ENCODE results near the gene RFLNA. TPM values are rescaled to one million over a fixed set of nuclear protein-coding genes. Genes with fewer than 3 reads are reported as not detected.

RFLNA gene
- total and polyA plus RNA-seq, 2 of the 13 experiments (the other 11 are each of a cell fraction or from before 2014, with no cell fraction given): not detected

DNA sequence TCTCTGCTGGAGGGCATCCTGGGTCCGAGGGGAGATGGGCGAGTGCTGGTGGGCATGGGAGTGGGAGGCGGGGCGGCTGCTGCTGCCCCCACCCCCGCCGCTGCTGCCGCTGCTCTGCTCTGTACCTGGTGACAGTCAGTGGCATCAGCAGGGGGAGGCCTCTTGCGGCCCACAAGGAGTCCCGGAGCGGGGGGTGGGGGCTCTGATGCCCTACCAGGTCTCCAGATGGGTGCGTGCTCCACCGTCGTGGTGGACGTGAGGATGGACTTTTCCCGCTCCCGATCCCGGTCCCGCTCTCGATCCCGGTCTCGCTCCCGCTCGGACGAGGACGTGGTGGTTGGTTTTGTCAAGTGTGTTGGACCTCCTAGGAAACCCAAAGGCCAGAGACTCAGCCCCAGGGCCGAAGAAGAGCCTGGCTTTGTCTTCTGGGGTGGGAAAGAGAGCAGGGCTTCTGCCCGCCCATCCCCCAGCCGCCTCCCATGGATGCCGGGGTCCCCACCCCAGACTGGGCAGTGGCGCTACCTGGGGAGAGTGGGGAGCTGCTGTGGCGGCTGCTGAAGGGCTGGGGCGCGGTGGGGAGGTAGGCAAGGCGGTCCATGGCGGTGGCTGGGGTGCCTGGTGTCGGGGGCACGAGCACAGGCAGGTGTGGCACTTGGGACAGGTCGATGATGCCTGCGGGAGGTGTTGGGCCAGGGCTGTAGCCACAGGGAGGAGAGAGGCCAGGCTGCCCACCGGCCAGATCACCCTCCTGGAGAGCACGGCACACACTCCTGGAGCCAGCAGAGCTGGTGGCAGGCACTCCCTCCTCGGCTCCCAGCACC is 45.4 kb downstream of the RFLNA start:
- in situ Hi-C loops (cut with HindIII; ENCODE audit: extremely low pct_ligation_motif_present, low pct_unique_long_range_greater_than_20kb) (no loop called here), intact Hi-C loops (cut with micrococcal nuclease; ENCODE audit: unreplicated experiment) (no loop called here)
- Histone ChIP-seq H3K36me3 (replicated peaks in 1 of 2; ENCODE audit: control insufficient read depth in 1 of 2, insufficient read depth in 2 of 2, low read length in 2 of 2) (peaks cover 17 to 51% of the 10 kb centered on the region in 2 experiments; a peak in 4 of 5 replicates), H3K9ac (ENCODE audit: insufficient read depth, low read depth, low read length) (no peak overlapping the region), H3K27ac (ENCODE audit: extremely low read length, insufficient read depth, low read length) (no peak overlapping the region), H3K4me2 (ENCODE audit: low read depth, low read length) (no peak overlapping the region), H3K4me3 (replicated peaks in 1 of 3; ENCODE audit: insufficient read depth in 1 of 3, low read depth in 2 of 3, low read length in 3 of 3) (no peak overlapping the region), H3K27me3 (ENCODE audit: control insufficient read depth in 1 of 2, insufficient read depth in 2 of 2, low read length in 2 of 2) (no peaks in the 10 kb centered on the region), H2AFZ (ENCODE audit: low read length) (no peak overlapping the region), H3K79me2 (ENCODE audit: insufficient read depth, low read length) (no peaks in the 10 kb centered on the region), H4K20me1 (ENCODE audit: insufficient read depth, low read length) (no peaks in the 10 kb centered on the region), H3K9me3 (ENCODE audit: low read length) (no peaks in the 10 kb centered on the region), H3K4me1 (ENCODE audit: insufficient read depth, low read length) (no peaks in the 10 kb centered on the region)
- TF ChIP-seq, protein P1, sequence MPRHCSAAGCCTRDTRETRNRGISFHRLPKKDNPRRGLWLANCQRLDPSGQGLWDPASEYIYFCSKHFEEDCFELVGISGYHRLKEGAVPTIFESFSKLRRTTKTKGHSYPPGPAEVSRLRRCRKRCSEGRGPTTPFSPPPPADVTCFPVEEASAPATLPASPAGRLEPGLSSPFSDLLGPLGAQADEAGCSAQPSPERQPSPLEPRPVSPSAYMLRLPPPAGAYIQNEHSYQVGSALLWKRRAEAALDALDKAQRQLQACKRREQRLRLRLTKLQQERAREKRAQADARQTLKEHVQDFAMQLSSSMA (CRISPR knock-in tag; IDR thresholded peaks at IDR 0.05): no peak
- peak; percentile 60 for TF ChIP-seq AGO2 (optimal IDR thresholded peaks at IDR 0.05; ENCODE audit: low read depth, low read length)
- over 99% methylated on average over 24 of the region's 42 CpGs for WGBS (ENCODE audit: low lambda C conversion rate)
- DNase-seq (ENCODE audit: low spot score) (no peak), FAIRE-seq (no peak), ATAC-seq (no peak)
- no TSS peak for BruUV-seq (replicated peaks)
- CTCF ChIA-PET (ENCODE audit: low intra/inter-chr PET ratio, low total read pairs): no interaction called here
- POLR2A ChIA-PET: no interaction called here

DNA sequence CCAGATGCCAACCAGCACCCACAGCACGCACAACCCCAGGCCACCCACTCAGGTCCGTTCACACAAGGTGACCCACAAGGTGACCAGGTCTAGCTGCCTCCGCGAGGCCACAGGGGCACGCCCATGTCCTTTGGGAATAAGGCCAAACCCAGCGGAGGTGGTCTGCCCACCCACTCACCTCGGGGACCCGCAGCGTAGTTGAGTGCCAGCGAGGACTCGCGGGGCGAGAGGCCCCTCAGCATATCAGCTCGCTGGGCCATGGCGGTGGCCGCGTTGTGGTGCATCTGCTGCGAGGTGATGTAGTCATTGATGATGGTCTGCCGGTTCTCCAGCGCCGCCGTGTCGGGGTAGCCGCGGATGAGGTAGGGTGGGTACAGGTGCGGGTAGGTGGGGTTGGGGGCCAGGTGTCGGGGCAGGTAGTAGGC is 46.8 kb downstream of the RFLNA start:
- no TSS peak for BruUV-seq (replicated peaks)
- ChIA-PET CTCF (ENCODE audit: low intra/inter-chr PET ratio, low total read pairs) (no interaction called here), POLR2A (no interaction called here)
- 96% methylated on average over 19 of the region's 27 CpGs for WGBS (ENCODE audit: low lambda C conversion rate)
- H2AFZ ChIP-seq (ENCODE audit: low read length): no peak overlapping the region
- FAIRE-seq: no peak
- H4K20me1 ChIP-seq (ENCODE audit: insufficient read depth, low read length): no peaks in the 10 kb centered on the region
- no peak overlapping the region for H3K27ac ChIP-seq (ENCODE audit: extremely low read length, insufficient read depth, low read length)
- no peaks in the 10 kb centered on the region for H3K27me3 ChIP-seq (ENCODE audit: control insufficient read depth in 1 of 2, insufficient read depth in 2 of 2, low read length in 2 of 2)
- no peak for DNase-seq (ENCODE audit: low spot score)
- peaks cover 19 to 50% of the 10 kb centered on the region in 2 experiments; a peak in 4 of 5 replicates for H3K36me3 ChIP-seq (replicated peaks in 1 of 2; ENCODE audit: control insufficient read depth in 1 of 2, insufficient read depth in 2 of 2, low read length in 2 of 2)
- no peak overlapping the region for H3K9ac ChIP-seq (ENCODE audit: insufficient read depth, low read depth, low read length)
- no peaks in the 10 kb centered on the region for H3K4me1 ChIP-seq (ENCODE audit: insufficient read depth, low read length)
- no peaks in the 10 kb centered on the region for H3K79me2 ChIP-seq (ENCODE audit: insufficient read depth, low read length)
- H3K4me2 ChIP-seq (ENCODE audit: low read depth, low read length): no peak overlapping the region
- no peak for ATAC-seq
- no peaks in the 10 kb centered on the region for H3K9me3 ChIP-seq (ENCODE audit: low read length)
- no peak overlapping the region for H3K4me3 ChIP-seq (replicated peaks in 1 of 3; ENCODE audit: insufficient read depth in 1 of 3, low read depth in 2 of 3, low read length in 3 of 3)
- intact Hi-C loops (cut with micrococcal nuclease; ENCODE audit: unreplicated experiment): no loop called here
- in situ Hi-C loops (cut with HindIII; ENCODE audit: extremely low pct_ligation_motif_present, low pct_unique_long_range_greater_than_20kb): no loop called here
- TF ChIP-seq ATF7 (IDR thresholded peaks at IDR 0.05): no peak
- TF ChIP-seq ATF7 (CRISPR knock-in tag; IDR thresholded peaks at IDR 0.05): no peak
- no peak for TF ChIP-seq RXRB (CRISPR knock-in tag; IDR thresholded peaks at IDR 0.05; ENCODE audit: borderline replicate concordance)
- no peak for TF ChIP-seq PRDM4 (CRISPR knock-in tag; IDR thresholded peaks at IDR 0.05; ENCODE audit: borderline replicate concordance)
- TF ChIP-seq, protein P2, sequence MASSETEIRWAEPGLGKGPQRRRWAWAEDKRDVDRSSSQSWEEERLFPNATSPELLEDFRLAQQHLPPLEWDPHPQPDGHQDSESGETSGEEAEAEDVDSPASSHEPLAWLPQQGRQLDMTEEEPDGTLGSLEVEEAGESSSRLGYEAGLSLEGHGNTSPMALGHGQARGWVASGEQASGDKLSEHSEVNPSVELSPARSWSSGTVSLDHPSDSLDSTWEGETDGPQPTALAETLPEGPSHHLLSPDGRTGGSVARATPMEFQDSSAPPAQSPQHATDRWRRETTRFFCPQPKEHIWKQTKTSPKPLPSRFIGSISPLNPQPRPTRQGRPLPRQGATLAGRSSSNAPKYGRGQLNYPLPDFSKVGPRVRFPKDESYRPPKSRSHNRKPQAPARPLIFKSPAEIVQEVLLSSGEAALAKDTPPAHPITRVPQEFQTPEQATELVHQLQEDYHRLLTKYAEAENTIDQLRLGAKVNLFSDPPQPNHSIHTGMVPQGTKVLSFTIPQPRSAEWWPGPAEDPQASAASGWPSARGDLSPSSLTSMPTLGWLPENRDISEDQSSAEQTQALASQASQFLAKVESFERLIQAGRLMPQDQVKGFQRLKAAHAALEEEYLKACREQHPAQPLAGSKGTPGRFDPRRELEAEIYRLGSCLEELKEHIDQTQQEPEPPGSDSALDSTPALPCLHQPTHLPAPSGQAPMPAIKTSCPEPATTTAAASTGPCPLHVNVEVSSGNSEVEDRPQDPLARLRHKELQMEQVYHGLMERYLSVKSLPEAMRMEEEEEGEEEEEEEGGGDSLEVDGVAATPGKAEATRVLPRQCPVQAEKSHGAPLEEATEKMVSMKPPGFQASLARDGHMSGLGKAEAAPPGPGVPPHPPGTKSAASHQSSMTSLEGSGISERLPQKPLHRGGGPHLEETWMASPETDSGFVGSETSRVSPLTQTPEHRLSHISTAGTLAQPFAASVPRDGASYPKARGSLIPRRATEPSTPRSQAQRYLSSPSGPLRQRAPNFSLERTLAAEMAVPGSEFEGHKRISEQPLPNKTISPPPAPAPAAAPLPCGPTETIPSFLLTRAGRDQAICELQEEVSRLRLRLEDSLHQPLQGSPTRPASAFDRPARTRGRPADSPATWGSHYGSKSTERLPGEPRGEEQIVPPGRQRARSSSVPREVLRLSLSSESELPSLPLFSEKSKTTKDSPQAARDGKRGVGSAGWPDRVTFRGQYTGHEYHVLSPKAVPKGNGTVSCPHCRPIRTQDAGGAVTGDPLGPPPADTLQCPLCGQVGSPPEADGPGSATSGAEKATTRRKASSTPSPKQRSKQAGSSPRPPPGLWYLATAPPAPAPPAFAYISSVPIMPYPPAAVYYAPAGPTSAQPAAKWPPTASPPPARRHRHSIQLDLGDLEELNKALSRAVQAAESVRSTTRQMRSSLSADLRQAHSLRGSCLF (CRISPR knock-in tag; IDR thresholded peaks at IDR 0.05; ENCODE audit: borderline replicate concordance): no peak
- peak; percentile 82 for TF ChIP-seq AGO2 (optimal IDR thresholded peaks at IDR 0.05; ENCODE audit: low read depth, low read length)
